GM12878 (cell line): ENCODE measurements around the gene PCSK9. TPM values are rescaled to one million over a fixed set of nuclear protein-coding genes. Genes with fewer than 3 reads are reported as not detected.

Experiments used
- ATAC-seq: fragments of 200-7000 bp; cut with Tn5 transposase; 3 replicates; pipeline ENCODE4 v1.9.1; 2020; ENCODE audit warnings: mild to moderate bottlenecking, moderate library complexity
- BruUV-seq: library from RNA; stranded (reverse); fragments of 400-500 nt; replicated peaks from 2 replicates; lab custom pipeline; 2021; lab: Mats Ljungman, UMichigan
- CTCF ChIA-PET: fragments of 300-600 bp; sonication (Branson Sonifier 250); formaldehyde crosslinking; extraction: SDS; loops from one replicate; lab custom pipeline; 2021; ENCODE audit warnings: inconsistent platforms; lab: Yijun Ruan, JAX
- POLR2A ChIA-PET: fragments of 350-600 bp; formaldehyde crosslinking; extraction: SDS; loops from one replicate; lab custom pipeline; 2021; ENCODE audit warnings: inconsistent platforms; lab: Charles Lee
- RAD21 ChIA-PET: fragments of 300-600 bp; sonication (Branson Sonifier 250); formaldehyde crosslinking; loops from one replicate; lab custom pipeline; 2023; ENCODE audit warnings: antibody characterized with exemption; ENCODE audit not compliant: unreplicated experiment; lab: Charles Lee
- SMC1A ChIA-PET: fragments of 300-600 bp; sonication (Branson Sonifier 250); formaldehyde crosslinking; loops from one replicate; lab custom pipeline; 2023; ENCODE audit not compliant: unreplicated experiment, uncharacterized antibody; lab: Charles Lee
- DNase-seq: peaks from one replicate; pipeline ENCODE4 v3.0.0-alpha.2; 2011; ENCODE audit warnings: low read depth, low spot score
- FAIRE-seq: peaks from 3 replicates; lab custom pipeline; 2011; peaks lifted over from hg19 to GRCh38; lab: Jason Lieb, UNC
- H2AFZ ChIP-seq: 2 replicates; pipeline ENCODE4 v1.6.0; 2011; ENCODE audit warnings: low read depth, low read length, control low read depth; ENCODE audit not compliant: control insufficient read depth
- H3K27ac ChIP-seq: 2 replicates; pipeline ENCODE4 v1.5.1; 2011; ENCODE audit warnings: control low read depth; ENCODE audit not compliant: control insufficient read depth, insufficient read depth
- H3K27me3 ChIP-seq, 2 experiments: replicated peaks in 1 of 2; 2 replicates each; pipeline versions ENCODE4 v1.6.0 to v1.6.1; 2011; ENCODE audit warnings: low read length in 1 of 2; ENCODE audit not compliant: control insufficient read depth in 2 of 2, insufficient read depth in 2 of 2
- H3K36me3 ChIP-seq, 2 experiments: 2 replicates each; pipeline ENCODE4 v1.5.1; 2011; ENCODE audit warnings: low read length in 1 of 2; ENCODE audit not compliant: control insufficient read depth in 2 of 2, insufficient read depth in 2 of 2
- H3K4me1 ChIP-seq: 2 replicates; pipeline ENCODE4 v1.6.1; 2011; ENCODE audit warnings: mild to moderate bottlenecking, low read length, moderate library complexity, mixed read lengths; ENCODE audit not compliant: control insufficient read depth, insufficient read depth
- H3K4me2 ChIP-seq: 2 replicates; pipeline ENCODE4 v1.6.0; 2011; ENCODE audit warnings: control low read depth; ENCODE audit not compliant: control insufficient read depth, insufficient read depth
- H3K4me3 ChIP-seq: fragments of 200-600 bp; sonication (generic); 2 replicates; pipeline ENCODE4 v1.5.1; 2016
- H3K79me2 ChIP-seq: 2 replicates; pipeline ENCODE4 v1.6.0; 2011; ENCODE audit warnings: low read length; ENCODE audit not compliant: control insufficient read depth, insufficient read depth
- H3K9ac ChIP-seq: 2 replicates; pipeline ENCODE4 v1.8.0; 2011; ENCODE audit warnings: low read length, control low read depth, mixed read lengths; ENCODE audit not compliant: control insufficient read depth, insufficient read depth
- H3K9me3 ChIP-seq: replicated peaks from 3 replicates; pipeline ENCODE4 v1.5.1; 2011; ENCODE audit warnings: mild to moderate bottlenecking, low read length; ENCODE audit not compliant: control insufficient read depth, insufficient read depth
- H4K20me1 ChIP-seq: 2 replicates; pipeline ENCODE4 v1.6.0; 2011; ENCODE audit not compliant: control insufficient read depth, insufficient read depth
- KAT2A ChIP-seq: conservative IDR thresholded peaks from 2 replicates; pipeline ENCODE4 v1.6.1; 2011; ENCODE audit warnings: low read depth, low read length; ENCODE audit not compliant: control insufficient read depth
- MXI1 ChIP-seq: fragments of 150-350 bp; IDR thresholded peaks from 2 replicates; pipeline ENCODE4 v1.6.1; 2011; ENCODE audit warnings: low read depth, mild to moderate bottlenecking, inconsistent platforms, low read length, improper control_type of control experiment
- NR2F1 ChIP-seq: fragments of 450-650 bp; conservative IDR thresholded peaks from 2 replicates; pipeline ENCODE4 v1.6.1; 2017; ENCODE audit warnings: mild to moderate bottlenecking
- SKIL ChIP-seq: fragments of 450-650 bp; IDR thresholded peaks from 2 replicates; pipeline ENCODE4 v1.6.1; 2017; ENCODE audit warnings: mild to moderate bottlenecking, low read depth, inconsistent platforms; ENCODE audit not compliant: poor library complexity, severe bottlenecking
- SP1 ChIP-seq: IDR thresholded peaks from one replicate; pipeline ENCODE4 v1.6.1; 2011; ENCODE audit warnings: low read depth, low read length
- TCF3 ChIP-seq: IDR thresholded peaks from 2 replicates; pipeline ENCODE4 v1.6.1; 2012; ENCODE audit warnings: low read depth, mild to moderate bottlenecking, low read length, borderline replicate concordance; ENCODE audit not compliant: insufficient read depth
- WGBS: methylation state at CpG from one replicate; pipeline ENCODE4 v1.1.6; 2016; ENCODE audit warnings: low lambda C conversion rate; ENCODE audit not compliant: insufficient replicate concordance, insufficient coverage; ENCODE audit errors: missing lambda C conversion rate; 5-methylcytosine and 5-hydroxymethylcytosine counted together
- in situ Hi-C: fragments of 300-500 bp; cut with MboI; formaldehyde crosslinking; loops from 9 replicates; pipeline ENCODE4 v1.14.3; 2018; ENCODE audit warnings: mixed read lengths
- intact Hi-C: fragments of 100-400 bp; cut with micrococcal nuclease; formaldehyde crosslinking; loops from one replicate; pipeline ENCODE4 v1.14.2; 2022; ENCODE audit not compliant: unreplicated experiment
- polyA plus RNA-seq, 11 experiments: library from polyadenylated mRNA; depleted of rRNA in 4 of 11; unstranded in 6 of 11; stranded (reverse) in 5 of 11; fragments of >200 nt; fragmentation: Nextera tagmentation in 4 of 11; fragmentation: Illumina TruSeq in 1 of 11; extraction: Ambion mirVana in 4 of 11; extraction: Trizol in 1 of 11; gene quantifications; 1 replicate in 1 of 11; 2 replicates in 10 of 11; pipeline versions ENCODE4 v1.2.1 to v1.2.3, GENCODE V29; 2011 to 2016; ENCODE audit warnings: inconsistent platforms in 2 of 11, missing spikeins in 2 of 11, low read depth in 1 of 11
- total RNA-seq, 4 experiments: library from RNA; depleted of rRNA in 3 of 4; stranded (reverse); fragments of >200 nt in 3 of 4; fragmentation: Illumina TruSeq in 1 of 4; extraction: Trizol in 1 of 4; gene quantifications; 2 replicates each; pipeline versions ENCODE4 v1.2.1 to v1.2.3, GENCODE V29; 2013 to 2021

The PCSK9 gene
- total and polyA plus RNA-seq, 10 of the 15 experiments (the other 5 are each of a cell fraction or from before 2014, with no cell fraction given) = 0.03 to 0.15 TPM; not detected in 8

GRCh38 chr1:55012661-55013060 lies 26.7 kb upstream of the PCSK9 start:
- H3K79me2 ChIP-seq = no peaks in the 10 kb centered on the region
- CTCF ChIA-PET = interaction anchor here (1.6 to 14.2 kb wide), 2 partner anchors 10 to 65 kb away, joined by 3 to 218 read pairs; no protein-coding TSS in a partner anchor
- intact Hi-C loops (no loop called here), in situ Hi-C loops (no loop called here)
- SMC1A ChIA-PET = no interaction called here
- WGBS = 18% methylated on average over 1 of the region's 1 CpG
- FAIRE-seq (no peak), ATAC-seq (no peak), DNase-seq (no peak)
- POLR2A ChIA-PET = no interaction called here
- no peak for TF ChIP-seq KAT2A
- no peak for TF ChIP-seq SKIL
- no peaks in the 10 kb centered on the region for H3K4me1 ChIP-seq
- H3K9me3 ChIP-seq = no peaks in the 10 kb centered on the region; the same call in 2 of the 3 replicates
- no peaks in the 10 kb centered on the region for H4K20me1 ChIP-seq
- H3K4me2 ChIP-seq = no peak overlapping the region
- RAD21 ChIA-PET = no interaction called here
- no peak overlapping the region for H2AFZ ChIP-seq
- H3K4me3 ChIP-seq = no peak overlapping the region
- H3K9ac ChIP-seq = no peak overlapping the region
- no peak overlapping the region for H3K27ac ChIP-seq
- no peaks in the 10 kb centered on the region for H3K36me3 ChIP-seq
- no TSS peak for BruUV-seq
- H3K27me3 ChIP-seq = peaks cover 0 to 4% of the 10 kb centered on the region in 2 experiments; a peak in 2 of 4 replicates

- ChIA-PET RAD21 (interaction anchor here (2.4 kb wide), 1 partner anchor 70 kb away, joined by 10 read pairs; no protein-coding TSS in a partner anchor), POLR2A (no interaction called here), SMC1A (no interaction called here), CTCF (interaction anchor here (14.2 kb wide), 1 partner anchor 68 kb away, joined by 218 read pairs; no protein-coding TSS in a partner anchor)
- Histone ChIP-seq H3K4me1 (no peaks in the 10 kb centered on the region), H3K9me3 (no peaks in the 10 kb centered on the region), H3K9ac (no peak overlapping the region), H3K4me2 (no peak overlapping the region), H2AFZ (no peak overlapping the region), H3K36me3 (no peaks in the 10 kb centered on the region), H4K20me1 (no peaks in the 10 kb centered on the region), H3K79me2 (no peaks in the 10 kb centered on the region), H3K27me3 (peaks cover 0 to 4% of the 10 kb centered on the region in 2 experiments; a peak in 2 of 4 replicates), H3K27ac (no peak overlapping the region), H3K4me3 (no peak overlapping the region)
- DNase-seq (no peak), FAIRE-seq (no peak), ATAC-seq (no peak)
- no peak for TF ChIP-seq NR2F1
- TF ChIP-seq TCF3 = no peak
- TF ChIP-seq MXI1 = no peak
- no peak for TF ChIP-seq SP1
- WGBS = 51% methylated on average over 5 of the region's 5 CpGs
- in situ Hi-C loops = no loop called here
- intact Hi-C loops = no loop called here
- BruUV-seq = no TSS peak
These were observed 24.2 kb upstream of the PCSK9 start for GRCh38 chr1:55015123-55015522.
